CD4-positive, alpha-beta T cell treated with Interleukin-1 beta for 1 hour (primary cell): ENCODE results near the gene MCRIP1.
A peak's percentile ranks its signal among the peaks of the same experiment; 100 is the strongest.
"Not testable (repeated sequence)": the region's sequence is repeated elsewhere in the genome, so short reads cannot be mapped to it uniquely, and the experiment has no call there.

Source experiments
- DNase-seq, 2 donors: peaks; one replicate each; pipeline ENCODE4 v3.0.0-alpha.2; 2020 to 2022

MCRIP1 gene

DNA sequence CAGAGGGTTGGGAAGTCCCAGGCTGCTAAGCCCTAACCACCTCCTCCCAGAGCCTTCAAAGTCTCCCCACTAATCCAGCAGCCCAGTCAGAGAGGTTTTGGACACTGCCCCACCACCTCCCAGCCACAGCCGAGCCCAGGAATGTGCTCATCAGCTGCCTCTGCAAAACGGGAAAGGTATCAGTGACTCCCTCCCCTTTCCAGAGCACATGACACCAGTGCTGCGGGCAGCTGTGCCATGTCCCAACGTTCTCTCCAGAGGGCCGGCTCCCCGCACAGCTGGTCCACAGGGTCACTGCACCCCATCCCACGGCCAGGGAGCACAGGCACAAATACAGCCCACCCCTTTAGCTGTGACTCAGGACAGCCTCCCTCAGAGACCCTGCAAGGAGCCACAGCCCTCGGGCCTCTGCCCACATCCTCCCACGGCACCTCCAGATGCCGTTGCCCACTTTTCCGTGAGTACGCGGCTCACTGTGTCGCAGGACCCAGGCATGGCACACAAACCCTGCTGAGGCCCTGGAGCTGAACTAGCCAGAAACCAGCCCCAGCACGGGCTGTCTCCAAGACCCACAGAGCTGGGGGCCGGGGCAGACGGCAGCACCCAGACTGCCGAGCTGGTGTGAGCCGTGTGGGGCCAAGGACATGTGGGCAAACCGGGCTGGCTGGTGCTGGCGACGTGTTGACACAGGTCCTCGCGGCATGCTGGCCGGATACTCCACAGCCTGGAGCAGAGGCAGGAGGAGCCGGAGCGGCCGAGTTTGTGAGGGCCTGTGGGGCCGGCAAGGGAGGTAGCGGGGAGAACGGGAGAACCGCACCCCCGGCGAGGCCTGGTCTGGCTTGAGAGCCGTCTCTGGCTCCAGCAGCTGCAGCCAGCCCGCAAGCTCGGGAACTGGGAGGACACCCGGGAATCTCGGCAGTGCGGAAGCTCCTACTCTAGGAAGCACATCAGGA is 8.0 kb upstream of the MCRIP1 start:
- no peak for DNase-seq

DNA sequence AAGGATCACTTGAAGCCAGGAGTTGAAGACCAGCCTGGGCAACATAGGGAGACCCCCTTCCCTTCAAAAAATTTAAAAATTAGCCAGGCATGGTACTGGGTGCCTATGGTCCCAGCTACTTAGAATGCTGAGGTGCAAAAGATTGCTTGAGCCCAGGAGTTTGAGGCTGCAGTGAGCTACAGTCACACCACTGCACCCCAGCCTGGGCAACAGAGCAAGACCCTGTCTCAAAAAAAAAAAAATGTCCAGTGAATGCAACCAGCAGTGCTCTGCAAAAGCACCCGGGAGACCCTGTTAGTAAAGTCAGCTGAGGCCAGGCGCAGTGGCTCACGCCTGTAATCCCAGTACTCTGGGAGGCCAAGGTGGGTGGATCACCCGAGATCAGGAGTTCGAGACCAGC is 7.0 kb upstream of the MCRIP1 start:
- not testable (repeated sequence) for DNase-seq

DNA sequence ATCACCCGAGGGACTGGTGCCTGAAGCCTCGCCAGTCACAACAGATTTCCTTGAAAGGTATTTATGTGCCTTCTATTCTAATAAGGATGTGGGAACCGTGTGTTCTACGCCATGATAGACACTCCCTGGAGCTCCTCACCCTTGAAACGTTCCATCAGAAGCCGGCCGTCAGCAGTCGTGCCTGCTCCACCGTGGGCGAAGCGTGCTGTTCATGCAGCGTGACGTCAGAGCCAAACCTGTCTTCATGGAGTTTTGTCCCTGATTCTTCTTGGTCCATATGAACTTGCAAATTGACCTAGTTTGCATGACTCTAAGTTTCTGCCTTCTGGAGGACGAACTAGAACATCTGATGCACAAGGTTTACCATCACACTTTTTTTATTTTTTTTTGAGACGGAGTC is 6.2 kb upstream of the MCRIP1 start:
- no peak for DNase-seq

DNA sequence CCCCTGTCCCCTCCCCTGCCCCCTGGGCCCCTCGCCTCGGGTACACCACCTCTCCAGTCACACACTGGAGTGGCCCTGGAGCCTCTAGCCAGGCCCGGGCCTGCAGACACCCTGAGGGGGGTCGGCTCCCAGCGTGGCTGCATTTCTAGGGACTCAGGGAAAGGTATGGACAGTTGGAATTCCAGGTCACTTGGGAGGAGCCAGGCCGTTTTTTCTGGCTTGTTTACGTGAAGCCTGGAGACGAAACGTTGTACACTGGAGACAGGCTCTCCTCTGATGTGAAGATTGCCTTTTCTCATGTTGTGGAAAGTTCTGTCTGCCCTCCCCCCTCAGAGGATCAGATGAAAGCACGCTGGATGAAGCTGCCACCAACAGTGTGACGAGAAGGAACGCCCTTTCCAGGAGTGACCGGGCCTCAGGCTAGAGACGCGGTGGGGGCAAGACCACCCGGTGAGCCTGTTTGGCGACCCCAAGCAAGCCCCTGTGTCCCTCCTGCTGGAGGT is 5.7 kb upstream of the MCRIP1 start:
- DNase-seq = no peak

DNA sequence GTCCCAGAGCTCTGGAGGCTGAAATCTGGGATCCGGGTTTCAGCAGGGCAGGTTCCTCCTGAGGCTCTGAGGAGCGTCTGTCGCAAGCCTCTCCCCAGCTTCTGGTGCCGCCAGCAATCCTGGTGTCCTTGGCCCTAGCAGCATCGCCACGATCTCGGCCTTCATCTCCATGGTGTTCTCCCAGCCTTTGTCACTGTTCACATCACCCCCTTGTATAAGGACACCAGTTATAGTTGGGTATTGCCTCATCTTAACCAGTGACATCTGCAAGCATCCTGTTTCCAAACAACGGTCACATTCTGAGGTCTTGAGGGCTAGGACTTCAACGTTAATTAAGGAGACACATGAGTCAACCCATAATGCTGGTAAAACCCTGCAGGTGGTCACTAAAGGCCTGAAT is 4.5 kb upstream of the MCRIP1 start:
- DNase-seq = peak in 1 of 2 donors; percentile 43

DNA sequence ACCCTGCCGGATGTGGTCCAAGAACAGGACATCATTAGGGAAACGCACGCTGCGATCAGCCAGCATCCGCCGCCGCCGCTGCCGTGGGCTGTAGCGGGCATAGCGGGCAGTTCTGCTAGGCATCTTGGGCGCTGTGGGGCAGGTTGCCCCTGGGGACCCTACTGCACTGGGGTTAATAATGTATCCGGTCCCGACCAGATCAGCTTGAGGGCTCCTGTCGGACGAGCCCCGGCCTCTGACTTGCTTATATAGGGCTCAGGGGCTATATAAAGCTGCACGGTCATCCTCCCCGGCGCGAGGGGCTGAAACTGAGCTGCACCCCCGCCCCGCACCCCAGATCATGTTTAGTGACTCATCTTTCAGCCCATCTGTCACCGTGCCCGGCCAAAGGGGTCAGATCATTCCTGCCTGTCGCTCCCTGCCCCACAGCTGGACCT is 1.8 kb upstream of the MCRIP1 start, which contains the start of gene PPP1R27:
Gene PPP1R27 (minus strand): TSS at position 220 of the 437 bp plus-strand sequence. CDS start 97 bp downstream, at position 123.
- DNase-seq = no peak

DNA sequence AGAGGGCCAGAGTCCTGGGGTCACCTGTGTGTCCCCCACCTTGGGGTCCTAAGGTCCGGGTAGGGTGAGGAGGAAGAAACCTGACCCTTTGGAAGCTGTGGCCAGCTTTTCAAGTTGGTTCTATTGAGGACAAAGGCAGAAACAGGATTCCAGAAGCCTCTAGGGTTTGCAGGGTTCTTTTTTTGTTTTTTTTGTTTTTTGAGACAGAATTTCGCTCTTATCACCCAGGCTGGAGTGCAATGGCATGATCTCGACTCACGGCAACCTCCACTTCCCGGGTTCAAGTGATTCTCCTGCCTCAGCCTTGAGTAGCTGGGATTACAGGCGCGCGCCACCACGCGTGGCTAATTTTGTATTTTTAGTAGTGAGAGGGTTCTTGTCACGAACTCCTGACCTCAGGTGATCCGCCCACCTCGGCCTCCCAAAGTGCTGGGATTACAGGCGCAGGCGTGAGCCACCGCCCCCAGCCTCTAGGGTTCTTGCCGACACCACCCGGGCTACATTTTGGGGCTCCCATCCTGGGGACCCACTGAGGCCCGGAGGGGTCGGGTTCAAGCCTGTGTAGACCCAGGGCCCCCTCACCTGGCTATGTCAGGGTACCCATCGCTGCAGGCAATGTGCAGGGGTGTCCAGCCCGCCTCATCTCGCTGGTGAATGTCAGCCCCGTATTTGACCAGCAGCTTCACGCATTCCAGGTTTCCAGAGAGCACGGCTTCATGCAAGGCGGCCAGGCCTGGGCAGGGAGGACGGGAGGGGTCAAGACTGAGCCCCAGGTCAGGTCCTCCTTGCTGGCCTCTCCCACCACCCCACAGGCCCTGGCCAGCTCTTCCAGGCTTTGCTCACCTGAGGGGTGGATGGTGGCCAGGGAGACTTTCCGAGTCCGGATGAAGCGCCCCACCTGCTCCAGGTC is 1.1 kb upstream of the MCRIP1 start:
- DNase-seq = no peak

DNA sequence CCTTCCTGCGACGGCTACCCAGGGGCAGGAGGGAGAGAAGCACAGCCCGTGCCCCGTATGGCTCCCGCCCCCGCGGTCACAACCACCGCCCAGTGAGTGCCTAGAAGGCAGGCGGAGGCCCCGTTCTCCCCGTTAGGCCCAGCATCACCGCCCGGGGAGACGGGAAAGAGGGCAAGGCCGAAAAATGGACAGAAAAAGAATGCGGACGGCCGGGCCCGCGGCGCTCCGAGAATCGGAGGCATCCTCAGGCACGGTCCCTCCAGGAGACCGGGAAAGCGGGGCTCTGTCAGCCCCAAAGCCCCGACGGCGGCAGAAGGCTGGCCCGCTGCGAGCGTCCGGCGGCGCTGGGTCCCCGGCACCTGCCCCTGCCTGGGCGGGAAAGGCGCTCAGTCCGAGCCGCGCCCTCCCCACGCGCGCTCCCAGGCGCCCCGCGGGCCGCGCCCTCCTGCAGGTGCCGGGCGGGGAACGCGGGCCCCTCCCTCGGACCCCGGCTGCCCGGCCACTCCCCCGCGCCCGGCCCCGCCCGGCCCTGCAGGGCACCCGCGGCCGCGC is 407 bp downstream of the MCRIP1 start:
- DNase-seq = peak; percentile 24 to 35

DNA sequence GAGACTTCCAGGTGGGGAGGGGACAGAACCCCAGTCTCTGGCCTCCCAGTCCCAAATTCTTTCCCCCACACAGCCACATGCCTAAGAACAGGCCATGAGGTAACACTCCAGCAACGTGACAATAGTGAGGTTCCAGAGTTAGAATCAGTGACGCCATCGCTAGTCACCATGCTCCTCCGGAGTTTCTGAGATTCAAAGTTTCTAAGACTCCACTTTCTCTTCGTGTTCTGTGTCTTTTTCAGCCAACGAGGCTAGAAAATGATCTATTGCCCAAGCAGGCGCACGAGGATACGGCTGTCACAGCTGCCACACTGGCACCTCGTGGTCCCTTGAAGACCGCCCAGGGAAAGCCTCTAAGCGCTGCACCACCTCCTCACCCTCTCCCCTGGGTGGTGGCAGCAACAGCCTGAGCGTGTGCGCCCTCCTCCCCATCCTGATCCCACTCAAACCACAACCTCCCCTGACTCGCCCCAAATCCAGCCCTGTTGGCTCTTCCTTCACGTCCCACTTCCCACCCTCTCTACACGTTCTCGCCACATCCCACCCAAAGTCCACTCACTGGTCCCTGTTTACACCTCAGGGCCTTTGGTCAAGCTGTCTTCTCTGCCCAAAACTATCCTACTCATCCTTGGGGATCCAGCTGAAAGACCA is 1.0 kb downstream of the MCRIP1 start:
- peak; percentile 37 to 47 for DNase-seq

DNA sequence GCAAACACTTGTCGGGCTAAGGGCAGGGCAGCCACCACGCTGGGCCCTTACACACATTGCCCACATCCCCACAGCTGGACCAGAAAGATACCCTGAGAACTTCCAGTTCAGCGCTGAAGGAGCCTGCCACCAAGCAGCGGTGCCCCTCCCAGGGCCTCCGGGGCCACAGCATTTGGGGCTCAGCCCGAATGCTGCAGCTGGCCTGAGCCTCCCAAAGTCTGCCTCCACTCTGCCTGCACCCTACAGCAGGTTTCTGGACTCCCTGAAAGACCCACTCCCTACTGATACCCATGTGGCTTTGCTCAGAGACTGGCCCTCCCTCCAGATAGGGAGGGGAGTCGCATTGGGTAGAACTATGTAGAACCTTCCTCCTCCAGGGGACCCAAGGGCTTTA is 1.5 kb downstream of the MCRIP1 start:
- DNase-seq = no peak

DNA sequence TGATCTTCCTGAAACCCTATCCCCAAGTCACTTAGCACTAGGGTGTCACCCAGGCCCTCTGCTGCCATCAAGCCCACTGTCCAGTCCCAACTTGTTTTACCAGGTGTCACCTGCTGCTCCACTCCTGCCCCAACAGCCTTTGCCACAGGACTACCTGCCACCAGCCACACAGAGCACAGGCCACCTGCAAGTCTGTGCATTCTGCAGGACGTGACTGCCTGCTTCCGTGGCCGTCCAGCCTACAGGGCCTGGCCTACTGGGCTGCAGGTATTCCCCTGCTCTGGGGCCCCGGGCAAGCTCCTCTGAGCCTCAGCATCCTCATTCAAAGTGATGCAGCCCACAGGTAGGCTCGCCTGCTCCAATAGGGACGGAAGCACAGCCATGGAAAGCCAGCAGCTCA is 3.2 kb downstream of the MCRIP1 start:
- DNase-seq = no peak

DNA sequence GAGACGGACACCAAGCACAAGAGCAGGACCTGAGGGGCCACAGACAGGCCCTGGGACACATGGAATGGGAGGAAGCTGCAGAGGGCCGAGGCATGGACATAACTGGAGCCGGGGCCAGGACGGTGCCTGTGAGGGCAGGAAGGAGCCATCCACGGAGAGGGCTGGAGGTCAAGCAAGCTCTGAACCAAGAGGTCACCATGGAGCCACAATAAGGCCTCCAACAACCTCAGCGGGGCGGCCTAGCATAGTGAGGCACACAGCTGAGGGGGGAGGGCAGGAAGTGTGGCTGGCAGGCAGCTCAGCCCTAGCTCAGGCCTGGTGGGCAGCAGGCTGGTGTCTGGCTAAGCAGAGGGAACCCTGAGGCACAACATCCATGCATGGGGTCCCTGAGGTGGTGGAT is 4.4 kb downstream of the MCRIP1 start:
- DNase-seq = no peak

DNA sequence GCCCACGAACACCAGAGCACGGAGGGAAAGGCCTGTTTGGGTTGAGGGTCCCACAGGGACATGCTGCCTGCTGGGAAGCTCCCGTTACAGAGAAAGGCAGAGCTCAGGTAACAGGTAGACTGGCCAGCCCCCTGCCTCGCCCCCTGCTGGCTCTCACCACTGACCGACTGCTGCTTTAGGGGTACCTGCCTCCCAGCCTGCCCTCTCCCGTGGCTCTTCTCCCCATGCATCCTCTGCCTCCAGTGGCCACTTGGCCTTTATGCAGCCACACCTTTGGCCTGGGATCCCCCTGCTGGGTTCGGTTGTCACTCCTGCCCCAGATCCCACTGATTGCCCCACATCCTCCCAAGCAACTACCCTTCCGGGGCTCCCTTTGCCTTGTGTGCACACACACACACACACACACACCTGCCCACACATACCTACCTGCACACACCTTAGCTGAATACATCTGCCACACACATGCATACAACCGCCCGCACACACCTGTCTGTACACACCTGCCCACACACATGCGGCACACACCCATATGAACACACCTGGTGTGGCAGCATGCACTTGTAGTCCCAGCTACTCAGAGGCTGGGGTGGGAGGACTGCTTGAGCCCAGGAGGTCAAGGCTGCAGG is 7.1 kb downstream of the MCRIP1 start:
- DNase-seq = no peak

DNA sequence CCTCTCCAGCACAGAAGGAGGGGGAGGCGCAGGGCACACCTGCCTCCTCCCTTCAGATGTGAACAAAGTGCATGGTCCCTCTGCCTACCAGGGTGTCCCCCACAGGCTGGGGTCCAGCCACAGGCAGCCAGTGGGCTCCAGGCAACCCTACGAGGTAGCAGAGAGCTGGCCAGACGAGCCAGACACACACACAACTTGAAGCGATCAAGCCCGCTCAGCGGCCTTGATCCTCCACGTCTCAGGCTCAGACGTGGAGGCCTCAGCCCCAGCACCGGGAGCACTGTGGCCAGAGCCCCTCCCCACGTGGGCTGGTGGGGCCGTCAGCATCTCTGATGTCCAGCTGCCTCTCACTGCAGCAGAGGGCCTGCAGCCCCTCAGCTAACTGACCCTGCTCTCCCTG is 8.5 kb downstream of the MCRIP1 start:
- no peak for DNase-seq

DNA sequence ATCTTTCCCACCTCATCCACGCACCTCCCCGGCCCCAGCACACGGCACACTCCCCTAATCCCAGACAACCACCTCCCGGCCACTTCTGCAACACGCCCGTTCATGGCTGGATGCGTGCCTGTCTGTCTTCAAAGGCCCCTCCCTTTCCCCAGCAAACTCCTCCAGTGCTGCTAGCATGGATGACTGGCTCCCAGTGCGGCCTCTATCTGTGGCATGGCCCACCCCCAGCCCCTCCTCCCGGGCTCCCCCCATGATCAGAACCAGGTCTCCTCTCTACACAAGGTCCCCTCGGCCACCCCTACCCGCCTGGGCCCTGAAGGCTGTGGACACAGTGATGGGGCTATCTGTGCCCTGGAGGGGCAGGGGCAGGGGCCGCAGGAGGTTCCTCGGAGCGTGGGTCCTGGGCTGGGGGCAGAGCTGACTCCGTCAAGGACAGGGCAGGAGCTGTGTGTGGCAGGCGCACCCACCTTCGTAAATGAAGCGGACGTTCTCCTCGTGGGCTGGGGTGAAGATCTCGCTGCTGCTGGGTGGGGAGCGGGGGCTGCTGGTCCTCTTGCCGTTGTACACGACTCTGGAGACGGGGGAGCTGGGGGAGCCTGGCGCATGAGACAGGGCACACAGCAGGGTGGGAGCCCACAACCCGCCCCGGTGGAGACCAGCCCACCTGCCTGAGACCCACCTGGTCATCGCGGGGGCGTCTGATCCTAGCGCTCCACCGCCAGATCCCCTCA is 9.1 kb downstream of the MCRIP1 start:
- no peak for DNase-seq

DNA sequence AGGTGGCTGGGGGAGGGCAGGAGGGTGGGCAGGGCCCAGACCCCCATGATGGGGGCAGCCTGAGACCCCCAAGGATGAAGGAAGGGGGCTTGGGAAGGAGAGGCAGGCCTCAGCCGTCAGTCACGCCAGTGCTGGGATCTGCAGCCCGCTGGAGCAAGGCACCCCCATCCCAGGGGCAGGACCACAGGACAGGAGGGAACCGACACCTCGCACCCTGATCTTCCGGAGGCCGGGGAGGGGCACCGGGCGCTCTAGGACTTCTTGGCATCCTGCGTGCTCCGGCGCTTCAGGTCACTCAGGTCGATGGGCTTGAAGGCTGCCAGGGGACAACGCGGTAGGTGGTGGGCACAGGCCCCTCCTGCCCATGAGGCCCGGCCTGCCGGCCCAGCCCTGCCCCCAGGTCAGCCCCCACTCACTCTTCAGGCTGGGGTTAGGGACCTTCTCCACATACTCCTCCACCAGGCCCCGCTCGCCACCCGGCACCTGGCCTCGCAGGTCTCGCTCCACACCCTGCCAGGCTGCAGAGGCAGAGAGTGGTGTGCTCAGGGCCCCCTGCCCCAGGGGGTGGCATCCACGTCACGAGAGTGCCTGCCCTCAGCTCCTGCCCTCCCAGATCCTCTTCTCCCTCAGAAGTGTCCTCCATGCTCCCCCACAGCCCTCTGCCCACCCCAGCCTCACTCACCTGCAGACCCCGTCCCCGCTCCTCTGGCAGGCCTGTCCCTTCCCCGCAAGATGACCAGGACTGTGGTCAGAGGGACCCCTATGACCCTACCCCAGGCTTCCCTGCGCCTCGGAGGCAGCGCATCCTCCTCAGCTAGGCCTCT is 9.9 kb downstream of the MCRIP1 start:
- DNase-seq = no peak

DNA sequence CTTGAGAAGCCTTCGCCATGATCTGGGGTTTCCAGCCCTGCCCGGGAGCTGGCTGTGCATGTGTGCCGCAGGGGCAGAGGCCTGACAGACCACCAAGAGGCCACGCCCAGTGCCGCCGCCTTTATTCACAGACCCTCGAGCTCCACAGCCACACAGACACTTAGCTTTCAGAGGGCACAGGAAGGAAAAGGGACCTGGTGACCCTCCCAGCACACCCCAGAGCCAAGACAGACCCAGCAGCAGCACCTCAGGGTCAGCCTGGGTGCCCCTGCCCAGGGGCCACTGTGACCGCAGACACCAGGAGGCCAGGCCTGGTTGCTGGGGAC is 10.8 kb downstream of the MCRIP1 start:
- DNase-seq = no peak

DNA sequence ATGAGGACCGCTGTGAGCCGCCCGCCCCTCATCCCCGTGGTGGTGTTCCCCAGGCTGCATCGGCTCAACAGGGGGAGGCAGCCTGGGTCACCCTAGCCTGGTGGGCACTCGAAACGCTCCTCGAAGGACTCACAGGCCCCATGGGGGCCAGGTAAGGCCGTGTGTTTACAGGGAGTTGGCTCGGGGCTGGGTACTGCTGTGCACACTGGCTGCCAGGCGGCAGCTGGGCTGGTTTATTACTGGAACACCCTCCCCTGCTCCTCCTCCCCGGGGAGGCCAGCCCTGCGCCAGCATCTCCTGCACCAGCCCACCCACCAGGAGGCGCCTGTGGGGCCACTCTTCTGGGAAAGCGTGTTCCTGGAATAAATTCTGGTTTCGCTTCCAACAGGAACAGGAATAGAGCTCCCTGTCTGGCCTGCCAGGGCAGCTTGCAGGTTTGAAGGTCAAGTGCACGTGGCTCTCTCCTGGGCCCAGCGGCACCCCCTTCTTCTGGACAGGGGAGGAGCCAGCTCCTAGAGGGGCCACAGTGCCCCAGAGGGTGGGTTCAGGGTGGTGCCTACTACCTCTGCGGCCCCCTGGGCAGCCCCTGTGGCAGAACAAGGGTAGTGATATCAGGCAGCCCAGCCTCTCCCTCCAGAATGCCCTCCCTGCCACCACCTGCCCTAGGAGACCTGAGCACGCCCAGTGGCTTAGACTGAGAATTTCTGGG is 11.3 kb downstream of the MCRIP1 start:
- no peak for DNase-seq

DNA sequence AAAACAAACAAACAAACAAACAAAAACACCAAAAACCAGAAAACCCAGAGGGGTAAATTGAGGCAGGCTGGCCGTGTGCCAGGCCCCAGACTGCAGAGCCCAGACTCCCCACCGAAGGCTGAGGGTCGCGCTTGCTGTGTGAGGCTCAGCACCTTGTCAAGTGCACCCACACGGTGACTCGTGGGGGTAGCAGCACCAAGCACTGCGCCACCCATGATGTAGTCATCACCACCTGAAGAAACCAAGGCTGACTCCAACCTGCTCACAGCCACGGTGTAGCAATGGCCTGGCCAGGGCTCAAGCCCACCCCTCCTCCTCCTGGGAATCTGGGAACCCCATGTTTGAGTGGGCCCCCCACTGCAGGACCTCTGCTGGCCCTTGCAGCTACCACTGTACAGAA is 11.9 kb downstream of the MCRIP1 start:
- DNase-seq = no peak

DNA sequence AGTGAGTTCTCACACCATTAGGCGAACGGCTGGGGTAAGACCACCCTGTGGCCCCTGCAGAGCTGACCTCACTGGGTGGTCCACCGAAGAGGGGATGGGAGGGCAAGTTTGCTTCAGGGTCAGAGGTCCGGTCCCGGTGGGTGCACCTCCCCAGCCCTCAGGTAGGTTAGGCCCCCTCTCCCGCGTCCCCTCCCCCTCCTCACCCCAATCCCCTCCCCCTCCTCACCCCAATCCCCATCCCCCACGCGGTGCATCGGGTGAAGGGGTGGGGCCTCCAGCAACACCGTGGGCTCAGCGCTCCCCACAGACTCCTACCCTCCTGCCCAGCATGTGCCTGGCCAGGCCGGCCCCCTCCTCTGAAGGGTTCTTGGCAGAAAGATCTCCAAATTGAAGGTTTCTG is 13.4 kb downstream of the MCRIP1 start:
- no peak for DNase-seq
